Measurements from ENCODE around the gene SIL1.

The SIL1 gene

DNA sequence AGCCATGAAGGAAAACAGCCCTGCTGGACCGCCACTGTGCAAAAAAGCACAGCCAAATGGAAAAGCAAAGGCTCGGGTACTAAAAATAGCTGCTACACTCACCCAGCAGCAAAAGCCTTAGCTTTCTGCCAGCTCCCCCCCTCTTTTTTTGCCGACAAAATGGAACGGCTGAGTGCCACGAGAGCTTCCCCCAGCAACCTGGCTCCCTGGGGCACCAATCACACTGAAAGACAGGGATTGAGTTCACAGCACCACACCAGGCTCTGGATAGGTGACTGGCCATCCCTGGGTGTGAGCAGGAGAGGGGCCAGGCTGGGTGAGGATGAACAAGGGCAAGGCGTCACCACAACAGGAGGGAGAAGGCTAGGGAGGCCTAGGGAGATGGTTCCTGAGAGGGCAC is 66.7 kb downstream of the SIL1 start:
- TF ChIP-seq FOXM1 (IDR thresholded peaks at IDR 0.05; ENCODE audit: borderline replicate concordance, low read depth) (no peak), TEAD4 (IDR thresholded peaks at IDR 0.05) (no peak), EP300 (IDR thresholded peaks at IDR 0.05; ENCODE audit: borderline replicate concordance) (no peak), USF1 (IDR thresholded peaks at IDR 0.05) (no peak), RAD21 (IDR thresholded peaks at IDR 0.05; ENCODE audit: low read depth) (no peak), TAF1 (IDR thresholded peaks at IDR 0.05; ENCODE audit: low read depth) (no peak), NFIC (IDR thresholded peaks at IDR 0.05) (no peak), CEBPB (IDR thresholded peaks at IDR 0.05) (no peak), ZBTB7A (IDR thresholded peaks at IDR 0.05; ENCODE audit: low read depth) (no peak), YY1 (IDR thresholded peaks at IDR 0.05; ENCODE audit: low read depth) (no peak), CREB1 (IDR thresholded peaks at IDR 0.05; ENCODE audit: low read depth) (no peak), EGR1 (IDR thresholded peaks at IDR 0.05) (no peak), TCF12 (IDR thresholded peaks at IDR 0.05; ENCODE audit: low read depth) (no peak)
- TF ChIP-seq, protein P1, sequence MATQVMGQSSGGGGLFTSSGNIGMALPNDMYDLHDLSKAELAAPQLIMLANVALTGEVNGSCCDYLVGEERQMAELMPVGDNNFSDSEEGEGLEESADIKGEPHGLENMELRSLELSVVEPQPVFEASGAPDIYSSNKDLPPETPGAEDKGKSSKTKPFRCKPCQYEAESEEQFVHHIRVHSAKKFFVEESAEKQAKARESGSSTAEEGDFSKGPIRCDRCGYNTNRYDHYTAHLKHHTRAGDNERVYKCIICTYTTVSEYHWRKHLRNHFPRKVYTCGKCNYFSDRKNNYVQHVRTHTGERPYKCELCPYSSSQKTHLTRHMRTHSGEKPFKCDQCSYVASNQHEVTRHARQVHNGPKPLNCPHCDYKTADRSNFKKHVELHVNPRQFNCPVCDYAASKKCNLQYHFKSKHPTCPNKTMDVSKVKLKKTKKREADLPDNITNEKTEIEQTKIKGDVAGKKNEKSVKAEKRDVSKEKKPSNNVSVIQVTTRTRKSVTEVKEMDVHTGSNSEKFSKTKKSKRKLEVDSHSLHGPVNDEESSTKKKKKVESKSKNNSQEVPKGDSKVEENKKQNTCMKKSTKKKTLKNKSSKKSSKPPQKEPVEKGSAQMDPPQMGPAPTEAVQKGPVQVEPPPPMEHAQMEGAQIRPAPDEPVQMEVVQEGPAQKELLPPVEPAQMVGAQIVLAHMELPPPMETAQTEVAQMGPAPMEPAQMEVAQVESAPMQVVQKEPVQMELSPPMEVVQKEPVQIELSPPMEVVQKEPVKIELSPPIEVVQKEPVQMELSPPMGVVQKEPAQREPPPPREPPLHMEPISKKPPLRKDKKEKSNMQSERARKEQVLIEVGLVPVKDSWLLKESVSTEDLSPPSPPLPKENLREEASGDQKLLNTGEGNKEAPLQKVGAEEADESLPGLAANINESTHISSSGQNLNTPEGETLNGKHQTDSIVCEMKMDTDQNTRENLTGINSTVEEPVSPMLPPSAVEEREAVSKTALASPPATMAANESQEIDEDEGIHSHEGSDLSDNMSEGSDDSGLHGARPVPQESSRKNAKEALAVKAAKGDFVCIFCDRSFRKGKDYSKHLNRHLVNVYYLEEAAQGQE (IDR thresholded peaks at IDR 0.05; ENCODE audit: low read depth): no peak
- TF ChIP-seq, protein P2, sequence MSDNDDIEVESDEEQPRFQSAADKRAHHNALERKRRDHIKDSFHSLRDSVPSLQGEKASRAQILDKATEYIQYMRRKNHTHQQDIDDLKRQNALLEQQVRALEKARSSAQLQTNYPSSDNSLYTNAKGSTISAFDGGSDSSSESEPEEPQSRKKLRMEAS (IDR thresholded peaks at IDR 0.05): no peak

GRCh38 chr5:139131062-139131461 is 67.1 kb downstream of the SIL1 start:
- TF ChIP-seq TEAD4 (IDR thresholded peaks at IDR 0.05) (no peak), CREB1 (IDR thresholded peaks at IDR 0.05; ENCODE audit: low read depth) (no peak), TAF1 (IDR thresholded peaks at IDR 0.05; ENCODE audit: low read depth) (no peak), YY1 (IDR thresholded peaks at IDR 0.05; ENCODE audit: low read depth) (no peak), CEBPB (IDR thresholded peaks at IDR 0.05) (no peak), EP300 (IDR thresholded peaks at IDR 0.05; ENCODE audit: borderline replicate concordance) (no peak), EGR1 (IDR thresholded peaks at IDR 0.05) (no peak)
- TF ChIP-seq, protein P2 (IDR thresholded peaks at IDR 0.05): no peak

DNA sequence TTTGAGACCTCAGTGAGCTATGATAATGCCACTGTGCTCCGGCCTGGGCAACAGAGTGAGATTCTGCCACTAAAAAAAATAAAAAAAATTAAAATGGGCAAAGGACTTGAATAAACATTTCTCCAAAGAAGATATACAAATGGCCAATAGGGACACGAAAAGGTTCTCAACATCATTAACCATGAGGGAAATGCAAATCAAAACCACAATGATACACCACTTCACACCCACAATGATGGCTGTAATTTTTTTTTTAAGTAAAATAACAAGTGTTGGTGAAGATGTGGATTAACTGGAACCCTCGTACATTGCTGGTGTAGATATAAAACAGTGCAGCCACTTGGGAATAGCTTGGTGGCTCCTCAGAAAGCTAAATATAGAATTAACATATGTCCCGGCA is 68.0 kb downstream of the SIL1 start:
- no peak for TF ChIP-seq EP300 (IDR thresholded peaks at IDR 0.05; ENCODE audit: borderline replicate concordance)
- TF ChIP-seq, protein P2 (IDR thresholded peaks at IDR 0.05): no peak
- no peak for TF ChIP-seq NFIC (IDR thresholded peaks at IDR 0.05)
- no peak for TF ChIP-seq USF1 (IDR thresholded peaks at IDR 0.05)
- TF ChIP-seq TAF1 (IDR thresholded peaks at IDR 0.05; ENCODE audit: low read depth): no peak
- TF ChIP-seq CEBPB (IDR thresholded peaks at IDR 0.05): no peak
- no peak for TF ChIP-seq FOXM1 (IDR thresholded peaks at IDR 0.05; ENCODE audit: borderline replicate concordance, low read depth)
- TF ChIP-seq YY1 (IDR thresholded peaks at IDR 0.05; ENCODE audit: low read depth): no peak
- no peak for TF ChIP-seq TEAD4 (IDR thresholded peaks at IDR 0.05)
- no peak for TF ChIP-seq ZBTB7A (IDR thresholded peaks at IDR 0.05; ENCODE audit: low read depth)
- TF ChIP-seq TCF12 (IDR thresholded peaks at IDR 0.05; ENCODE audit: low read depth): no peak
- TF ChIP-seq RAD21 (IDR thresholded peaks at IDR 0.05; ENCODE audit: low read depth): no peak
- TF ChIP-seq CREB1 (IDR thresholded peaks at IDR 0.05; ENCODE audit: low read depth): no peak
- no peak for TF ChIP-seq EGR1 (IDR thresholded peaks at IDR 0.05)
- TF ChIP-seq, protein P1 (IDR thresholded peaks at IDR 0.05; ENCODE audit: low read depth): no peak

DNA sequence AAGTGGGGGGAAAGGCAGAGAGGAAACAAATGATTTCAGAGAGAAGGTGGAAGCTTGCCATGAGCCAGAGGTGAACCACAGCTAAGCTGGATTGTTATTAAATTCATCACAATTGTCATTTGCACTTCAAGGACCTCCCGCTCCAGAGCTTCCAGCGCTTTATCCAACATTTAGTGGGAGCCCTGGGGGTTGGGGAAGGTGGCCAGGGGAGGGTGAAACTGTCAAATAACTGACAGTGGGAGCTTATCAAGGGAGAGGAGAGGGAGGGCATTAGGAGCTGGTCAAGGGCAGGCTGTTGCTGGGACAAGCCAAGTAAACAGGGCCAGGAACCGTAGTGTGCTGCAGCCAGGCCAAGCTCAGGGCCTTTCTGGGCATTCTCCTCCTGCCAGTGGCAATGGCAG is 71.5 kb downstream of the SIL1 start:
- TF ChIP-seq TCF12 (IDR thresholded peaks at IDR 0.05; ENCODE audit: low read depth) (no peak), CREB1 (IDR thresholded peaks at IDR 0.05; ENCODE audit: low read depth) (no peak), EGR1 (IDR thresholded peaks at IDR 0.05) (no peak), CEBPB (IDR thresholded peaks at IDR 0.05) (no peak), EP300 (IDR thresholded peaks at IDR 0.05; ENCODE audit: borderline replicate concordance) (no peak), YY1 (IDR thresholded peaks at IDR 0.05; ENCODE audit: low read depth) (no peak), ZBTB7A (IDR thresholded peaks at IDR 0.05; ENCODE audit: low read depth) (no peak), TAF1 (IDR thresholded peaks at IDR 0.05; ENCODE audit: low read depth) (no peak), TEAD4 (IDR thresholded peaks at IDR 0.05) (no peak), USF1 (IDR thresholded peaks at IDR 0.05) (no peak)
- TF ChIP-seq, protein P2 (IDR thresholded peaks at IDR 0.05): no peak

DNA sequence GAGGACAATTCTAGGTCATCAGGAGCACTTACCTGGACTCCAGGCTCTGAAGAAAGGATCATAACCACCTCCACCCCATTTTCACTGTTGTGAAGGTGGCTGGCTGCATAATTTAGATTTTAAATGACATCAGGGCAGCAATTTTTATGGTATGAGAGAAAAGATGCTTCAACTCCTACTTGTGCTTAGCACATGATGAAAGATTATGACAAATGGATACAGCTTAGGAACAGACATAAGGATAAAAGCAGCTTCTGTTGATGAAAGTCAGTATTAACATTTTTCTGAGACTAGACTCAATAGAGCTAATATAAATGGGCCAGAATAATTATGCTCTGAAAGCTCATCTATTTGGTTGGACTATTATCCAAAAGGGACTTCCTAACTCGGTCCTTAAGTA is 72.2 kb downstream of the SIL1 start:
- TF ChIP-seq CREB1 (IDR thresholded peaks at IDR 0.05; ENCODE audit: low read depth) (no peak), ZBTB7A (IDR thresholded peaks at IDR 0.05; ENCODE audit: low read depth) (no peak), EP300 (IDR thresholded peaks at IDR 0.05; ENCODE audit: borderline replicate concordance) (no peak), USF1 (IDR thresholded peaks at IDR 0.05) (no peak)
